ENCODE measurements around the gene CDX1. TPM values are rescaled to one million over a fixed set of nuclear protein-coding genes. Genes with fewer than 3 reads are reported as not detected.

CDX1 gene
- total RNA-seq, 1 experiment from 2014 or later, result not detected

GRCh38 chr5:150164211-150164980 lies 2.2 kb upstream of the CDX1 start:
- ATAC-seq (no peak), DNase-seq (no peak)
- ChIA-PET POLR2A (ENCODE audit: unreplicated experiment) (no interaction called here), CTCF (no interaction called here)
- Histone ChIP-seq H3K27ac (ENCODE audit: low read length) (no peak overlapping the region), H3K9ac (ENCODE audit: low read length) (no peak overlapping the region), H3K9me3 (ENCODE audit: low read length) (no peaks in the 10 kb centered on the region), H3K27me3 (ENCODE audit: low read length) (no peaks in the 10 kb centered on the region), H3K9me2 (replicated peaks; ENCODE audit: low read length) (no peaks in the 10 kb centered on the region), H4K20me1 (ENCODE audit: low read length) (no peaks in the 10 kb centered on the region), H3K36me3 (ENCODE audit: low read depth, low read length) (no peaks in the 10 kb centered on the region), H3K4me1 (ENCODE audit: insufficient read depth, low read length) (peaks cover 5% of the 10 kb centered on the region; the same call in 1 of the 2 replicates), H2AFZ (ENCODE audit: low read length) (peak overlapping the region; percentile 12; the same call in 1 of the 2 replicates), H3K4me2 (ENCODE audit: low read length) (no peak overlapping the region), H3K79me2 (ENCODE audit: low read length) (no peaks in the 10 kb centered on the region), H3K4me3 (ENCODE audit: low read length) (no peak overlapping the region), H3F3A (ENCODE audit: low read length, unreplicated experiment) (no peaks in the 10 kb centered on the region)
- no TSS peak for BruUV-seq (replicated peaks)
- intact Hi-C loops (cut with micrococcal nuclease), result no loop called here
- TF ChIP-seq EZH2 (IDR thresholded peaks at IDR 0.05; ENCODE audit: low read length, unreplicated experiment), result no peak
- TF ChIP-seq, protein P1, sequence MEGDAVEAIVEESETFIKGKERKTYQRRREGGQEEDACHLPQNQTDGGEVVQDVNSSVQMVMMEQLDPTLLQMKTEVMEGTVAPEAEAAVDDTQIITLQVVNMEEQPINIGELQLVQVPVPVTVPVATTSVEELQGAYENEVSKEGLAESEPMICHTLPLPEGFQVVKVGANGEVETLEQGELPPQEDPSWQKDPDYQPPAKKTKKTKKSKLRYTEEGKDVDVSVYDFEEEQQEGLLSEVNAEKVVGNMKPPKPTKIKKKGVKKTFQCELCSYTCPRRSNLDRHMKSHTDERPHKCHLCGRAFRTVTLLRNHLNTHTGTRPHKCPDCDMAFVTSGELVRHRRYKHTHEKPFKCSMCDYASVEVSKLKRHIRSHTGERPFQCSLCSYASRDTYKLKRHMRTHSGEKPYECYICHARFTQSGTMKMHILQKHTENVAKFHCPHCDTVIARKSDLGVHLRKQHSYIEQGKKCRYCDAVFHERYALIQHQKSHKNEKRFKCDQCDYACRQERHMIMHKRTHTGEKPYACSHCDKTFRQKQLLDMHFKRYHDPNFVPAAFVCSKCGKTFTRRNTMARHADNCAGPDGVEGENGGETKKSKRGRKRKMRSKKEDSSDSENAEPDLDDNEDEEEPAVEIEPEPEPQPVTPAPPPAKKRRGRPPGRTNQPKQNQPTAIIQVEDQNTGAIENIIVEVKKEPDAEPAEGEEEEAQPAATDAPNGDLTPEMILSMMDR (conservative IDR thresholded peaks at IDR 0.05; ENCODE audit: low read depth, low read length), result no peak
- no peak for TF ChIP-seq EZH2phosphoT487 (IDR thresholded peaks at IDR 0.05; ENCODE audit: borderline replicate concordance, low read length)

GRCh38 chr5:150166037-150166649 lies 435 bp upstream of the CDX1 start:
- ChIA-PET CTCF (no interaction called here), POLR2A (ENCODE audit: unreplicated experiment) (no interaction called here)
- no peaks in the 10 kb centered on the region for H3K9me3 ChIP-seq (ENCODE audit: low read length)
- no peaks in the 10 kb centered on the region for H3K36me3 ChIP-seq (ENCODE audit: low read depth, low read length)
- ATAC-seq (no peak), DNase-seq (no peak)
- H3K9me2 ChIP-seq (replicated peaks; ENCODE audit: low read length), result no peaks in the 10 kb centered on the region
- H3K4me2 ChIP-seq (ENCODE audit: low read length), result no peak overlapping the region
- H2AFZ ChIP-seq (ENCODE audit: low read length), result no peak overlapping the region
- BruUV-seq (replicated peaks), result no TSS peak
- peaks cover 3% of the 10 kb centered on the region; the same call in 1 of the 2 replicates for H3K27me3 ChIP-seq (ENCODE audit: low read length)
- intact Hi-C loops (cut with micrococcal nuclease), result no loop called here
- H3K4me3 ChIP-seq (ENCODE audit: low read length), result no peak overlapping the region
- no peaks in the 10 kb centered on the region for H4K20me1 ChIP-seq (ENCODE audit: low read length)
- H3K4me1 ChIP-seq (ENCODE audit: insufficient read depth, low read length), result peaks cover 5% of the 10 kb centered on the region; the same call in 1 of the 2 replicates
- TF ChIP-seq, protein P1 (conservative IDR thresholded peaks at IDR 0.05; ENCODE audit: low read depth, low read length), result no peak
- TF ChIP-seq EZH2 (IDR thresholded peaks at IDR 0.05; ENCODE audit: low read length, unreplicated experiment) (no peak), EZH2phosphoT487 (IDR thresholded peaks at IDR 0.05; ENCODE audit: borderline replicate concordance, low read length) (no peak)
- no peaks in the 10 kb centered on the region for H3F3A ChIP-seq (ENCODE audit: low read length, unreplicated experiment)
- no peaks in the 10 kb centered on the region for H3K79me2 ChIP-seq (ENCODE audit: low read length)
- no peak overlapping the region for H3K9ac ChIP-seq (ENCODE audit: low read length)
- H3K27ac ChIP-seq (ENCODE audit: low read length), result no peak overlapping the region

DNA sequence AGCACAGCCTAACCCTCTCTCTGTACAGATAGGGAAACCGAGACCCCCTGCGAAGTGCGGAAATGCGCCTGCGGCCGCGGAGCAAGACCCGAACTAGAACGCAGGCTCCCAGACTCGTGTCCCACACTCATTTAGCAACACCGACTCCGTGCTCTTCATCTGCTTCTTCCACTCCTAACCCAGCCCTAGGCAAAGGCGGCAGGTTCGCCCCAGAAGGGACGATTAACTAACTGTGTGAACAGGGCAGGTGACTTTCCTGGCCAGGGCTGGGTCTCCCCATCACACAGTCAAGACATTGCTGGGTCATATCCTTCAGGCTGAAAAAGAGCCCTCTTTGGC lies 903 bp downstream of the CDX1 start:
- DNase-seq (no peak), ATAC-seq (no peak)
- intact Hi-C loops (cut with micrococcal nuclease), result no loop called here
- Histone ChIP-seq H3F3A (ENCODE audit: low read length, unreplicated experiment) (no peaks in the 10 kb centered on the region), H3K4me3 (ENCODE audit: low read length) (no peak overlapping the region), H2AFZ (ENCODE audit: low read length) (no peak overlapping the region), H3K9me3 (ENCODE audit: low read length) (no peaks in the 10 kb centered on the region), H3K9me2 (replicated peaks; ENCODE audit: low read length) (no peaks in the 10 kb centered on the region), H3K36me3 (ENCODE audit: low read depth, low read length) (no peaks in the 10 kb centered on the region), H3K27me3 (ENCODE audit: low read length) (peaks cover 3% of the 10 kb centered on the region; the same call in 1 of the 2 replicates), H4K20me1 (ENCODE audit: low read length) (no peaks in the 10 kb centered on the region), H3K27ac (ENCODE audit: low read length) (no peak overlapping the region), H3K79me2 (ENCODE audit: low read length) (no peaks in the 10 kb centered on the region), H3K4me2 (ENCODE audit: low read length) (no peak overlapping the region), H3K4me1 (ENCODE audit: insufficient read depth, low read length) (no peaks in the 10 kb centered on the region), H3K9ac (ENCODE audit: low read length) (no peak overlapping the region)
- TF ChIP-seq EZH2phosphoT487 (IDR thresholded peaks at IDR 0.05; ENCODE audit: borderline replicate concordance, low read length), result no peak
- no peak for TF ChIP-seq EZH2 (IDR thresholded peaks at IDR 0.05; ENCODE audit: low read length, unreplicated experiment)
- TF ChIP-seq, protein P1 (conservative IDR thresholded peaks at IDR 0.05; ENCODE audit: low read depth, low read length), result no peak
- ChIA-PET POLR2A (ENCODE audit: unreplicated experiment) (no interaction called here), CTCF (no interaction called here)
- no TSS peak for BruUV-seq (replicated peaks)
